ENCODE results near the gene CCDC12.

Gene CCDC12

GRCh38 chr3:47007482-47008233 is 31.1 kb upstream of the CCDC12 start:
- FAIRE-seq, result no peak

GRCh38 chr3:47007001-47007400 is 30.5 kb upstream of the CCDC12 start:
- FAIRE-seq, result no peak

- FAIRE-seq, result no peak
Measured at GRCh38 chr3:47006145-47006651, 29.7 kb upstream of the CCDC12 start.

- FAIRE-seq, result no peak
Measured at GRCh38 chr3:47005212-47006144, 28.9 kb upstream of the CCDC12 start.

- no peak for FAIRE-seq
Measured at GRCh38 chr3:47004369-47005211, 28.0 kb upstream of the CCDC12 start.

GRCh38 chr3:47003461-47004368 is 27.2 kb upstream of the CCDC12 start:
- FAIRE-seq, result no peak

- no peak for FAIRE-seq
Measured at GRCh38 chr3:47003056-47003410, 26.5 kb upstream of the CCDC12 start.

GRCh38 chr3:47002171-47003055 is 25.9 kb upstream of the CCDC12 start:
- FAIRE-seq, result no peak

- no peak for FAIRE-seq
Measured at GRCh38 chr3:47001731-47002170, 25.2 kb upstream of the CCDC12 start.

- FAIRE-seq, result no peak
Measured at GRCh38 chr3:47000922-47001730, 24.6 kb upstream of the CCDC12 start.

GRCh38 chr3:47000198-47000815 is 23.8 kb upstream of the CCDC12 start:
- FAIRE-seq, result no peak

GRCh38 chr3:46999516-47000197 is 23.1 kb upstream of the CCDC12 start:
- FAIRE-seq, result no peak

- FAIRE-seq, result no peak
Measured at GRCh38 chr3:46998852-46999515, 22.4 kb upstream of the CCDC12 start.

GRCh38 chr3:46998121-46998851 is 21.7 kb upstream of the CCDC12 start:
- no peak for FAIRE-seq

GRCh38 chr3:46997453-46998091 is 21.0 kb upstream of the CCDC12 start:
- FAIRE-seq, result no peak

GRCh38 chr3:46996689-46997452 is 20.3 kb upstream of the CCDC12 start:
- no peak for FAIRE-seq

Data from colon (tissue), 2 donors.